ENCODE data around the gene SCN5A. TPM values are rescaled to one million over a fixed set of nuclear protein-coding genes. Genes with fewer than 3 reads are reported as not detected.

SCN5A gene
- total and polyA plus RNA-seq, 2 of the 8 experiments (the other 6 are each of a cell fraction or from before 2014, with no cell fraction given) = 4.8 to 11.4 TPM

DNA sequence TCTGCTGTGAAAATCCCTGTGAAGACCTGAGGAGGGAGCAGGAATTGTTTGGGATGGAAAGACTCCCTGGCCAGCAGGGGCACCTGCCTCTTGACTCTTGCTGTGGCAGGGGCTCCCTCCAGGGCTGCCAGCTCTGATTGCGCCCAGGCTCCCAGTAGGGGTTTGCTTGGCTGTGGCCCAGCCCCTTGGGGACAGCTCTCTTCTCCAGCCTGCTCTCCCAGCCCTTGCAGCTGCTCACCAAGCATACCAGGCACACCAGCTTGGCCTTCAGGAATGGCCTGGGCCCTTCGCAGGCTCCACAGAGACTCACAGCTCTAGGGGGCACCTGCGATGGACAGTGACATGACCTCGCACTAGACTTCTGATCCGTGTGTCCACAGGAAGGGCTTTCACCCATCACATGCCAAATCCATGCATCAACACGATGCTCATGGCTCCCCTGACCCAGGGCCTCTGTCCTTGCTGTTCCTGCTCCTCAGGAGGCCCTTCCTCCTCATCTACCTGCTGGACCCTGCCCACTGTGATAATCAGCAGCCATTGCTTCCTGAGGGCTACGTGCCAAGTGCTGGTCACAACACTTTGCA is 61.8 kb downstream of the SCN5A start (continued):
- TF ChIP-seq BCL11A (IDR thresholded peaks at IDR 0.05; ENCODE audit: low read depth in 2 of 2, low read length in 2 of 2) (no peak), NRF1 (IDR thresholded peaks at IDR 0.05; ENCODE audit: low read depth, low read length) (no peak), EP300 (IDR thresholded peaks at IDR 0.05; ENCODE audit: borderline replicate concordance in 1 of 2, low read depth in 2 of 2, low read length in 2 of 2) (no peak)
- TF ChIP-seq, protein P1, sequence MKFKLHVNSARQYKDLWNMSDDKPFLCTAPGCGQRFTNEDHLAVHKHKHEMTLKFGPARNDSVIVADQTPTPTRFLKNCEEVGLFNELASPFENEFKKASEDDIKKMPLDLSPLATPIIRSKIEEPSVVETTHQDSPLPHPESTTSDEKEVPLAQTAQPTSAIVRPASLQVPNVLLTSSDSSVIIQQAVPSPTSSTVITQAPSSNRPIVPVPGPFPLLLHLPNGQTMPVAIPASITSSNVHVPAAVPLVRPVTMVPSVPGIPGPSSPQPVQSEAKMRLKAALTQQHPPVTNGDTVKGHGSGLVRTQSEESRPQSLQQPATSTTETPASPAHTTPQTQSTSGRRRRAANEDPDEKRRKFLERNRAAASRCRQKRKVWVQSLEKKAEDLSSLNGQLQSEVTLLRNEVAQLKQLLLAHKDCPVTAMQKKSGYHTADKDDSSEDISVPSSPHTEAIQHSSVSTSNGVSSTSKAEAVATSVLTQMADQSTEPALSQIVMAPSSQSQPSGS (IDR thresholded peaks at IDR 0.05; ENCODE audit: low read length) = no peak
